Kidney epithelial cell (primary cell): Measurements from ENCODE around the gene PDE4B. TPM values are rescaled to one million over a fixed set of nuclear protein-coding genes. Genes with fewer than 3 reads are reported as not detected.

Experiments
- DNase-seq: peaks from one replicate; pipeline ENCODE4 v3.0.0-alpha.2; 2010; ENCODE audit warnings: low read depth
- H3K27me3 ChIP-seq: 2 replicates; pipeline ENCODE4 v1.6.0; 2011; ENCODE audit warnings: low read length; ENCODE audit not compliant: control insufficient read depth, insufficient read depth
- H3K36me3 ChIP-seq: 2 replicates; pipeline ENCODE4 v1.5.1; 2011; ENCODE audit warnings: low read length; ENCODE audit not compliant: control insufficient read depth, insufficient read depth
- H3K4me3 ChIP-seq: 2 replicates; pipeline ENCODE4 v1.5.1; 2011; ENCODE audit warnings: low read depth, mild to moderate bottlenecking, control low read depth, low read length
- CTCF ChIP-seq: IDR thresholded peaks from 2 replicates; pipeline ENCODE4 v1.5.1; 2011; ENCODE audit warnings: mild to moderate bottlenecking, moderate library complexity, low read length, control low read depth, inconsistent platforms; ENCODE audit not compliant: insufficient read depth, poor library complexity, severe bottlenecking
- total RNA-seq: library from RNA; depleted of rRNA; stranded (reverse); fragments of >200 nt; gene quantifications from 2 replicates; pipeline ENCODE4 v1.2.3, GENCODE V29; 2015

PDE4B gene
- total RNA-seq, 1 donor from 2014 or later: 0.33 TPM

GRCh38 chr1:65939636-65940035 lies 146.9 kb downstream of the PDE4B start:
- DNase-seq: no peak

GRCh38 chr1:65940126-65940525 lies 147.4 kb downstream of the PDE4B start:
- Histone ChIP-seq H3K36me3 (no peaks in the 10 kb centered on the region), H3K4me3 (no peak overlapping the region), H3K27me3 (no peaks in the 10 kb centered on the region)
- no peak for DNase-seq
- TF ChIP-seq CTCF: no peak

More at GRCh38 chr1:65939636-65940035, 146.9 kb downstream of the PDE4B start:
- H3K36me3 ChIP-seq: no peaks in the 10 kb centered on the region
- no peaks in the 10 kb centered on the region for H3K27me3 ChIP-seq
- no peak for TF ChIP-seq CTCF
- H3K4me3 ChIP-seq: no peak overlapping the region

- TF ChIP-seq CTCF: no peak
- Histone ChIP-seq H3K36me3 (no peaks in the 10 kb centered on the region), H3K27me3 (no peaks in the 10 kb centered on the region), H3K4me3 (no peak overlapping the region)
- DNase-seq: no peak
Measured at GRCh38 chr1:65942476-65942875, 149.8 kb downstream of the PDE4B start.

- H3K27me3 ChIP-seq: no peaks in the 10 kb centered on the region
- no peak for TF ChIP-seq CTCF
- H3K36me3 ChIP-seq: no peaks in the 10 kb centered on the region
- no peak for DNase-seq
- H3K4me3 ChIP-seq: no peak overlapping the region
Measured at GRCh38 chr1:65946376-65946775, 153.7 kb downstream of the PDE4B start.

GRCh38 chr1:65946960-65947359 lies 154.3 kb downstream of the PDE4B start:
- Histone ChIP-seq H3K36me3 (no peaks in the 10 kb centered on the region), H3K4me3 (no peak overlapping the region), H3K27me3 (no peaks in the 10 kb centered on the region)
- no peak for DNase-seq
- TF ChIP-seq CTCF: no peak

GRCh38 chr1:65948609-65949229 lies 156.0 kb downstream of the PDE4B start:
- DNase-seq: no peak
- Histone ChIP-seq H3K4me3 (no peak overlapping the region), H3K36me3 (no peaks in the 10 kb centered on the region), H3K27me3 (no peaks in the 10 kb centered on the region)
- no peak for TF ChIP-seq CTCF
